ENCODE data around the gene GRB2.
A peak's percentile ranks its signal among the peaks of the same experiment; 100 is the strongest.
"Not testable (repeated sequence)": the region's sequence is repeated elsewhere in the genome, so short reads cannot be mapped to it uniquely, and the experiment has no call there.

Gene GRB2

DNA sequence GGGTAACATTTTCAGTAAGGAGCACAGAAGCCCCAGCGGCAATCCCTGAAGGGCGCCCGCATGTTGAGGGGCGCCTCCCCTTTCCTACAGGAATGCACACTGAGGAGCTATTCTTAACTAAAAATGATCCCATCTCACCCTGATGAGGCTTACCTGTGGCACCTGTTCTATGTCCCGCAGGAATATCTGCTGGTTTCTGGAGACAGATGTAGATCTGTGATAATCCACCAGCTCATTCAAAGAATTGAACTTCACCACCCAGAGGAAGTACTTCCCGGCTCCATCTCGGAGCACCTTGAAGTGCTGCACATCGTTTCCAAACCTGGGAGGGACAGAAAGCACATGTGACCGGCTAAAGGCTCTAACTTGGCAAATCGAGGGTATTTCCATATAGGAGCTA, 84.0 kb downstream of the GRB2 start:
- DNase-seq = no peak

DNA sequence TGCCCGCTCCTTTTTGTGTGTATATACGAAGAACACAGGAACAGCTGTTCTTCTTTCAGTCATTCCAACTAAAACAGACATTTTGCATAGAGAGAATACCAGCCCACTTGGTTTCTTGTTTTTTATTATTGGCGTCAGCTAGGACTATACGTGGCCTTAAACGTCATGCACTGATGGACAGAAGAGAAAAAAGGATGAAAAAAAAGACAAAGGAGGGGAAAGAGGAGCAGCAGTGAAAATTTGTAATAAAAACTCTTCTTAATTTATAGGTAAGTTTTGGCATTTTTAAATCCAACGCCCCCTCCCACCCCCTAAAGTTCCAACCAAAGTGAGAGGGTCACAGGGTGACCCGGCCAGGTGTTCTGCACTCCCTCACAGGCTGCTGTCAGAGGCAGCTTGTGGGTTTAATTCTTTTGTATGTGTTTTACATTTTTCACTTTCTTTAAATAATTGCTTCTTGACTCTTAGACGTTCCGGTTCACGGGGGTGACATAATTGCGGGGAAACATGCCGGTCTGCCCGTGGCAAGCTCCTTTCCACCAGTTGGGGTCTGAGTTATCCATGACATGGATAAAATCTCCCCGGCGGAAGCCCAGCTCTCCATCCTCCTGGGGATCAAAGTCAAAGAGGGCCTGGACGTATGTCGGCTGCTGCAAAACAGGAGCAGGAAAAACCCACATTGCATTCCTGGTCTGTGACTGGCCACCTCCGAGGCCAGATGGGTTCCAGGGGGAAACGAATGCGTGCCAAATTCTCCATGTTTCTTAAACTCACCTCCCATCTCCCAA, 85.4 kb downstream of the GRB2 start:
- DNase-seq = no peak

DNA sequence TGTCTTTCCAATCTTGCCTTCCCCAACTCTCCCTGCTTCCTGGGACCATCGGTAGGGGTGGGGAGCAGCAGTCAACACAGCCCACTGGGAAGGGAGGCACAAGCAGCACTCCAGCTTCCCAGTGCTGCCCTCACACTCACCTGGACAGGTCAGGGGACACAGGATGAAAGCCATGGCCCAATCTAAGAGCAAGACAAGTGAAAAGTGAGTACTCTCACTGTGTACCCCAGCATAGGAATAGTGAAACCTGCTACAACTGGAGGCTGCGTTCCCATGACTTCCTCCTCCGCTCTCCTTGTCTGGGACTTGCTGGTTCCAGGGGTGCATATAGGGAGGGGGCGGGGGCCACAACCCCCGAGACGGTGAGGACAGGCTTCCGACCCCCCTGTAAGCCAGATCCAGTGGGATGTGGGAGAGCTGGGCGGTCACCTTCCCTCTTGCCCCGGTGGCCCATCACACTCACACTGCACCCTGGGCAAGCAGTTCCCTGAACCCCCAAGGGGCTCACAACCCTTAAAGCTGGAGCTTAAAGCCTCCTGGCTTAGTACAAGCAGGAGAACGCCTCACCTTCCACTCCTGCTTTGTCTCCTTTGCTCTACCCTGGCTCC, 86.8 kb downstream of the GRB2 start:
- DNase-seq = no peak

DNA sequence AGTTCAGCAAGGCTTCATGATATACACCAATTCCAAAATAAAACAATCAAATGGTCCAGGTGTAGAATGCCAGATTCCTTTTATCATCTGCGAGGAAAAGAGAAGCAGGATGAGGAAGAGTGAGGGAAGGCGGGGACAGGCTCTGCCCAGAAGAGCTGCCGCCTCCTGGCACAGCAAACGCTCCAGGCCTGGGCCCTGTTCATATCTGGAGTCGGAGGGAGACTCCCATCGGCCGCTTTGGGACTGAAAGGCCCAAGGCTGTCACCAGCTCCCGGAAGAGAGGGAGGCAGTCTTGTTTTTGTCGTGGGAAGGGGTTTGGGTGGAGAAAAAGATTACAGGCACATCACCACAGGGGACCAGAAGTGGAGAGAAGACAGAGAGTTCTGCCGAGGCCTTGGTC, 87.3 kb downstream of the GRB2 start:
- no peak for DNase-seq

DNA sequence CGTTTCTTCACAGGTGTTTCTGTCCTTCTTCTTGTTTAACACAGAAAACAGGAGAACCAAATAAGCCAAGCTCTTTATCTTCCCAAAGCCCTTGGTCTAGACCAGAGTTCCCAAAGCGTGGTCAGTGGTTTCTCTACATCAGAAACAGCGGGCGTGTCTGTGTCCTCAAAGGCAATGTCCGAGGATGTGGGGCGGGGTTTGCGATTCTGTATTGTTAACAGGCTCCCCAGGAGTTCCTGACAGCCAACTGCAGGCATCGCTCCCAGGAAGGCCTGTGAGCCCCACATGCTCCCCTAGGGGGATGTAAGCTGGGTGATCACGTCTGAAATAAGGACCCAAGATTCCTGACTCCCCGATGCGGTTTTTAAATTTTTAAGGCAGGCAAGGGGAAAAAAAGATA, 87.8 kb downstream of the GRB2 start:
- peak in 1 of 56 donors; percentile 13 for DNase-seq

DNA sequence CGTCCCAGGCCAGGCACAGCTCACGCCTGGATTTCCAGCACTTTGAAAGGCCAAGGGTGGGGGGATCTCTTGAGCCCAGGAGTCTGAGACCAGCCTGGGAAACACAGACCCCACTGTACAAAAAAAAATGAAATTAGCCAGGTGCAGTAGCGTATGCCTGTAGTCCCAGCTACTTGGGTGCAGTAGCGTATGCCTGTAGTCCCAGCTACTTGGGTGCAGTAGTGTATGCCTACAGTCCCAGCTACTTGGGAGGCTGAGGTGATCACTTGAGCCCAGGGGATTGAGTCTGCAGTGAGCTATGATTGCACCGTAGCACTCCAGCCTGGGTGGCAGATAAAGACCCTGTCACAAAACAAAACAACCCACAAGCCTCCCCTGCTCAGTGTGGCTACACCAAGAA, 89.2 kb downstream of the GRB2 start:
- no peak for DNase-seq

- no peak for DNase-seq
These were observed 89.8 kb downstream of the GRB2 start for GRCh38 chr17:75315541-75316243.

DNA sequence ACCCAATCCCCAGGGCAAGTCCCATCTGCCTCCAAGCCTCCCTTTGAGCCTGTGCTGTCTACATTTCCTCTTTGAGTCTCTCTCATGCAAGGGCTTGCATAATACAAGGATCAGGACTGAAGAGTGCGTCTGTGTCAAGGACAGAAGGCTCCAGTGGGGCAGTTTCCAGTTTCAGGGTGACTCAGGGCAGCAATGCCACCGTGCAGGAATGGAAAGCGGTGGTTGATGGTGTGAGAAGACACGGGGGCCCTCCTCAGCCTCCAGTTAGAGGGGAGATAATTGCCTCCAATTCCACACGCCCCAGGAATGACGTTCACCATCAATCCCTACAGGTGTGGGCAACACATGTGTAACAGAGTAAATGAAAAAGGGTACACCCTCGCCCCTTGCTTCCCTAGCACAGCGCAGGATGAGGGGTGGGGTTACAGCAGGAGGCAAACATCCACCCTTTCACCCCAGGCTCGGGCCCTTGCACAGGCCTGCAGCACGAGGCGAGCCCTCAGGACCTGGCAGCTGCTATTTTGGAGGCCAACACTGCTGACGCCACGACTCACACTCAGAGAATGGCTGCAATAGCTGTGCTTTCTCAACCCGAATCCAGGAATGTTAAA, 91.4 kb downstream of the GRB2 start:
- DNase-seq = peak in 3 of 56 donors; percentile 13 to 36 (median 29)

DNA sequence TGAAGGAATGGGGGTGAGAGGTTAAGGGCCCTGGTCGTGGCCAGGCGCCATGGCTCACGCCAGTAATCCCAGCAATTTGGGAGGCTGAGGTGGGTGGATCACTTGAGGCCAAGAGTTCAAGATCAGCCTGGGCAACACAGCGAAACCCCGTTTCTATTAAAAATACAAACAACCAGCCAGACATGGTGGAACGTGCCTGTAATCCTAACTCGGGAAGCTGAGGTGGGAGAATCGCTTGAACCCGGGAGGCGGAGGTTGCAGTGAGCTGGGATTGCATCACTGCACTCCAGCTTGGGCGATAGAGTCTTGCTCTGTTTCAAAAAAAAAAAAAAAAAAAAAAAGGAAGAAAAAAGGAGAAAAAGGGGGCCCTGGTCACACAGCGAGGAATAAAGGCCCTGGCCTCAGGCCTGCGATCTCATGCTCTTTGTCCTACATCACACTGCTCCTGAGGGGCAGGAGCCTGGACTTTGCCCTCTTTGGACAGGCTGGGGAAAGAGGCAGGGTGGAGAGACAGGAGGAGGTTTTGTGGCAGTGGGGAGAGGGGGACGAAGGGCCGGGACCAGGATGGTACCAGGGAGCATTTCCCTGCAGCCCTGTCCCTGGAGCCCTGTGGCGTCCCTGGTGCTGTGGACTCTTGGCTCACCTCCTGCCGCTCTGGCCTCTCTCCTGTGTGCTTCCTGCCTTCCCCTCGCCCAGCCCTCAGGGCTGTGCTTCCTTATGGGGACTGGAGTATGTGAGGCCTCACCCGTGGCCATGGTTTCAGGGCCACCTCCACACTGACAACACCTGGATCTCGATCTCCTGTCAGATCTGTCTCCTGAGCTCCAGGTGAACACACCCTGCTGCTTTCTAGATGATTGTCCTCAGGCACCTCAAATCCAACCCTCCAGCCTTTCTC, 96.5 kb downstream of the GRB2 start:
- DNase-seq = no peak

DNA sequence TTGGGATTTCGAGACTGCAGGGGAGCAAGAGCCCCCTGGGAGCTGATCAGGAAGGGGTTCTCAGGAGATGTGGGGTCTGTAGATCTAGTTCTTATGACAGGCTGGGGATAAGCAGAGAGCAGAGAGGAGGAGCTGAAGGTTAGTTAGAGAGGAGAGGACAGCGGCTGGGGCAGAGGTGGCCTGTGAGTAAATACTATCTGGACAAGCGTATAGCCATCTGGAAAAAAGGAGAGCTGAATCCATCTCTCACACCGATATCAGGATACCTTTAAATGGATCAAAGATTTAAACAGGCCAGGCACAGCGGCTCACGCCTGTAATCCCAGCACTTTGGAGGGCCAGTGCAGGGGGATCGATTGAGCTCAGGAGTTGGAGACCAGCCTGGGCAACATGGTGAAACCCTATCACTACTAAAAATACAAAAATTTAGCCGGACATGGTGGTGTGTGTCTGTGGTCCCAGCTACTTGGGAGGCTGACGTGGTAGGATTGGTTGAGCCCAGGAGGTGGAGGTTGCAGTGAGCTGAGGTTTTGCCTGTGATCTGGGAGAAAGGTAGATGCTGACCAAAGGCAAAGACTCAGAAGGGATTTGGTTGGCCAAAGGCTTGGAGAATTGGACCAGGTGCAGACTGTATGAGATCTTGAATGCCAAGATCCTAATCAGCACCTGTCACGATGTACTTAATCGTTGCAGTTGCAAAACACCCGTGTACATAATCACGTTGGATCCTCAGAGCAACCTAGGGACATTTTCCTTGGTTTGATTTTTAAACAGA, 97.3 kb downstream of the GRB2 start:
- DNase-seq = no peak

GRCh38 chr17:75301502-75302206, 103.8 kb downstream of the GRB2 start:
- DNase-seq = no peak

DNA sequence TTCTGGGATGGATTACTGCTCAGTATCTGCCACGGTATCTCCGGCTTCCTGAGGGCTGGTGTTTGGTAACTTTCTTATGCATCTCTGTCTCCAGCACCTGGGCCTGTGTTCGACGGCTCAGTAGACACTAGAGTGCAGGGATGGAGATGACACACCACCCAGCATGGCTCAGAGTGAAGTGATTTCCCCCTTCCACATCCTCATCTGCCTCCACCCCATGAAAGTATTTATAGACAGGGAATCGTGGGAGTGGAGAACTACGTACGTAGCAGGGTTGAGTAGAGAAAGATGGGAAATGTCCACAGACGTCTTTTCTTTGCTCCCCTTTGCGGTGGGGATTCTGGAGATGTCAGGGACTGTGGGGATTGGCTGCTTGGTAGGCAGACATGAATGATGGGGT, 104.4 kb downstream of the GRB2 start:
- DNase-seq = no peak

- no peak for DNase-seq
These were observed 105.2 kb downstream of the GRB2 start for GRCh38 chr17:75300280-75300679.

GRCh38 chr17:75295201-75296158, 110.0 kb downstream of the GRB2 start:
- peak in 1 of 56 donors; percentile 17 for DNase-seq

DNA sequence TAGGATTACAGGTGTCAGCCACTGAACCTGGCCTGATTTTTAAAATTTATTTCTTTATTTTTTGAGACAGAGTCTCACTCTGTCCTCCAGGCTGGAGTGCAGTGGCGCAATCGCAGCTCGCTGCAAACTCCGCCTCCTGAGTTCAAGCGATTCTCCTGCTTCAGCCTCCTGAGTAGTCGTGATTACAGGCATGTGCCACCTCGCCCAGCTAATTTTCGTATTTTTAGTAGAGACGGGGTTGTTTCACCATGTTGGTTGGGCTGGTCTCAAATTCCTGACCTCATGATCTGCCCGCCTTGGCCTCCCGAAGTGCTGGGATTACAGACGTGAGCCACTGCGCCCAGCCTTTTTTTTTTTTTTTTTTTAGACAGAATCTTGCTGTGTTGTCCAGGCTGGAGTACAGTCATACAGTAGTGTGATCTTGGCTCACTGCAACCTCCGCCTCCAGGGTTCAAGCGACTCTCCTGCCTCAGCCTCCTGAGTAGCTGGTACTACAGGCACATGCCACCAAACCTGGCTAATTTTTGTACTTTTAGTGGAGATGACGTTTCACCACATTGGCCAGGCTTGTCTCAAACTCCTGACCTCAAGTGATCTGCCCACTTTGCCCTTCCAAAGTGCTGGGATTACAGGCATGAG, 112.5 kb downstream of the GRB2 start:
- not testable (repeated sequence) for DNase-seq

DNA sequence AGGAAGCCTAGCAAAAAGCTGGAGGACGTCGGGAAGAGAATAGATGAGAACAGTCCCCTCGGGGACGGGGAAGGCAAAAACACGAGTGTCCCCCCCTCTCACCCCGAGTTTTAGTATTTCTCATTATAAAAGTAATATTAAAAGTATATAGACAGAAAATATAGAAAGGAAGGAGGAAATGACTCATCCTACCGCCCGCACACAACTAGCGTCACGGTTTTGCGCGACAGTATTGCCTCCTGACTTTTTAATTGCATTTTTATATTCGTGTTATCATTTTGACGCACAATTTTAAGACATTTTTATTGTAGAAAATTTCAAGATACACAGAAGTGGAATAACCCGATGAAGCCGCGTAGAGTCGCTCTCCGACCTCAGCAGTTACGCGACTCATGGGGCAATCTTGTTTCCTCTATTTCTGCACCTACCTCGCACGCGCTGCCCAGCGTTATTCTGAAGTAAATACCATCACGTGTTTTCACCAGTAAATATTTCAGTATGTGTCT, 115.6 kb downstream of the GRB2 start:
- peak in 23 of 56 donors; percentile 12 to 74 (median 39) for DNase-seq

GRCh38 chr17:75289115-75289831, 116.2 kb downstream of the GRB2 start, which contains the start of gene SLC25A19:
Gene SLC25A19, minus strand, starts transcription at chr17:75289433. Its CDS starts 2,669 bp downstream, at chr17:75286764.
- DNase-seq = peak; percentile 74 to 99 (median 97)

All from amygdala (tissue), 56 donors.